NCI-H1694 treated with DMSO at 0.1 percent for 48 hours (cell line): ENCODE data around the gene PLSCR1.
"Not testable (repeated sequence)": the region's sequence is repeated elsewhere in the genome, so short reads cannot be mapped to it uniquely, and the experiment has no call there.

Source experiments
- DNase-seq: peaks from one replicate; lab custom pipeline; 2025; lab: John Stamatoyannopoulos, UW

The PLSCR1 gene

DNA sequence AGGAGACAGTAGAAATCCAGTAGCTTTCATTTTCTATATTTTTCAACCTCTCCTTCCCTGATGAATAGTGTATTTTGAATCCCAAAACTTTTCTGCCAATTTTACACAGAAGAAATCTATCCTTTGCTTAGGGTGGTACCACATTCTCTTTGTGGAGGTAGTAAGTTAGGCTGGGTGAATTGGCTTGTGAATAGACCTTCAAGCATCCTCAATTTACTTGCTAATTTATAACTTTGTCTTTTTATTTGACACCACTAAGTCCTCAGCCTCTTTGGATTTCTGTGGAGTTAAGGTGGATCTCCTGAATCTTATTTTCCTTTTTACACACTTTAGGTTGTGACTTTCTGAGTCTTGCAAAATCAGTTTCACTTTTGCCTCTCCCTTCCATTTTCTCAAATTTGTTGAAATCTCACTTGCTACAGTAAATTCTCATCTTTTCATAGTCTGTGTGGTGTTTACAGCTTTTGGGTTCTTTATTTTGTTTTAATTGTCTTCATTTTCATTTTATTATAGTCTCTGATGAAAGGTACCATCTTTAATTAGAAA is 5.7 kb upstream of the PLSCR1 start:
- no peak for DNase-seq

DNA sequence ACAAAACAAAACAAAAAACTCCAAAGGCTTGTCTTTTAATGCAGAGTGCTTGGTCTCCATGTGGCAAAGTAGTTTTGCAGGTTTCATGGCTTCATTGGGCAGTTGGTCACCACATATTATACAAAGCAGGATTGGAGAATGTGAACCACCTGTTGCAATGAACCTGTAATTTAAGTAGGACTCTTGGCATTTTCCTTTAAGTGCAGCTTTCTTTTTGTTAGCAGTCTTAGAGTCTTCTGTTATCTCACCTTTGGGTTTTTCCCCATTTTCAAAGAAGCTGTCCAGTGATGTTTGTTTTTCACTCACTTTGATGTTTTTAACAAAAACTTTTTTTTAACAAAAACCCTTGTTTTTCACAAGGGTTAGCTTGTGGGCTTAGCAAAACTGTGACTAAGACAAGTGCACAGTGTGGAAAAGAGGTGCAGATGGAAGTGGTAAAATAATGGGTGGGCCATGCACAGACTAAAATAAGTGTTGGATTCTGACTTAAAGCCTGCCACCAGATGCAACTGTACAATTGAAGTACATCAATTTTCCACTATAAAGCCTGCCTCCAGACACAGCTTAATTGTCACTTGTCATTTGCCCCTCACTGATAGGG is 2.9 kb upstream of the PLSCR1 start:
- DNase-seq = no peak

DNA sequence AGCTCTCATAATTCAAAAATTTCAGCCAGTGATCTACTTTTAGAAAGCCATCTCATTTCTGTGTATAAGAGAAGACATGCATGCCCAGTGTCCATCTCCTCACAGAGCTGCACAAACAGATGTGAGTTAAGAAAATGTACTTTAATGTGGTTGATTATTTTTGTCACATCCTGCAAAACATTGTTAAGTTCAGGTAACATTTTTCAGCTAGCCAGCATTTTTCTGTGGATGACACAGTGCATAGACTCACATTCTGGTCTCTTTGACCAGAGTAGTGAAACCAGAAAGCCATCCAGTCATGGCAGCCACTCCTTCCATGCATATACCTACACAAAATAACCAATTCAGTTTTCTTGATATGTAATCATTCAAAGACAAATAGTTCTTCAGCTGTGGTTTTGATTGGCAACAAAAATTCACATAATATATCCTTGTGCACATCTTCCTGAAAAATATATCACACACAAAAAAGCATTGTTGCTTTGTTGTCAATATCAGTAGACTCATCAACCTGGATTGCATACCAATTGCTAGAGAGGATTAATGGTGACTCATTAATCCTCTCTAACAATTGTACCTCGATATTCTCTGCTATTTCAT is 2.1 kb upstream of the PLSCR1 start:
- no peak for DNase-seq

DNA sequence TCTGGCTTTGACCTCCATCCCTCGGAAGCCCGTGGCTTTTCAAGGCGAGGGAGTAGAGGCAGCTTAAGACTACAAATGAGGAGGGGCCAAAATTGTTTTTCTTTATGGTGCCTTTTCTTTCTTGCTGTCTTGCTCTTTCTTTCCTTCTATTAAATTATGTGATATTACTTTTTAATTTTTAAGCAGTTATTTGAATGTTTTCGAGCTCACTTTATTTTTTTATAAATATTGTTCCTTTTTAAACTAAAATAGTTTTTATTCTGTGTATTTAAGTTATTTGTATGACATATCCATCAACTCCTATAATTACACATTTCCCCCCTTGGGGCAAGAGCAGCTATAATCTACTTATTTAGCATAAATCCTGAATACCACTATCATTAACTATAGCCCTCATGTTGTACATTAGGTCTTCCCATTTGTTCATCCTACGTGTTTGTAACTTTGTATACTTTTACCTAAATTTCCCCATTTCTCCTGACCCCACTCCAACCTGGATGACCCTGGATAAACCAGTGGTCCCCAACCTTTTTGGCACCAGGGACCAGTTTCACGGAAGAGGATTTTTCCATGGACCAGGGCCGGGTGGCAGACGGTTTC is 622 bp upstream of the PLSCR1 start:
- DNase-seq = no peak

DNA sequence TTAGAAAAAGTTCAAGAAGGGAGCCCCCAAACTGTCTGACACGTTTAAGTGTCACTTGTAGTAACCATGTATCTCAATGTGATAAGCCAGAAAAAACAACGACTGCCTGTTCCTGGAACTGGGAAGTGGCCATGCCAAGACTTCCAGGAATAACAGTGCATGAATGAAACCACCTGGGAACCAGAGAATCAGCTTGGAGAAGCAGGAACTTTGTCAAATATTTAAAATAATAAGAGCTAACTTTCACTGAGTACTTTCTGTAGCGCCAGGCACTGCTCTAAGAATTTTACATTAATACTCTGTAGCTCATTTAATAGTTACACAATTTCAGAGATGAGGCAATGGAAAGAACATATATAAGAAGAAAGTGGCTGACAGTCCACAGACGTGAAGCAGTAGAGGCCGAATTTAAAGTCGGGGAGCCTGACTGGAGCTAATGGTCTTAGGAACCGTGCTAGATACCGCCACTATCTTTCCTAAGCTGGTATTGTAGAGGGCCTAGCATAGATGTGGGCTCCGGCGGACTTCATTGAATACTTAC is 876 bp downstream of the PLSCR1 start:
- no peak for DNase-seq

DNA sequence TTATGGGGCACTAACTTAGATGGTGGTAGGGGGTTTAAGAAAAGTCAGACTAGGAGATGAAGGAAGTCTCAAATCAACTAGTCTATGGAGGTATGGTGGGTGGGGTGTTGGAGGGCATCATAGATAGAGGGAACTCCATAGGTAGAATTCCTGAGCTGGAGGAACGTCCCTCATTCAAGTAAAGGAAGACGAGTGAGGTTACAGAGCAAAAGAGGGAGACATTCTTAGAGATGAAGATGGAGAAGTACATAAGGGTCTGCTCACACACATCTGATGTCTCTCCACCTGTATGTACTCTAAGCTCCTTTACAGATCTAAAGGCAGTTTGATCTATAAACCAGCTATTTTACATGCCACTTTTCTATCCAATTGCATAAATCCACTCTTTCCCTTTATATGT is 1.4 kb downstream of the PLSCR1 start:
- no peak for DNase-seq

DNA sequence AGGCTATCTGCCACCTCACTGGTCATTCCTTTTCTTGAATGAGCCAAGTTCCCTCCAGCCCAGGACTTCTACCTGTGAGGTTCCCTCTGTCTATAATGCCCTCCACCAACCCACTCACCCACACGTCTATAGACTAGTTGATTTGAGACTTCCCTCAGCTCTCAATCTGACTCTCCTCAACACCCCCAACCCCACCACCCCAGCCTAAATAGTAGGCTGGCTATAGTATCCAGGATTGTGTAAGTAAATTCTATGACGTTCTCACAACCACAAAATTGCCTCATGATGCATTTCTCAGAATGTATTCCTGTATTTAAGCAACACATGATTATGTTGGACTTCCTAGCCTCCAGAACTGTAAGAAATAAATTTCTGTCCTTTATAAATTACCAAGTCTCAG is 2.2 kb downstream of the PLSCR1 start:
- no peak for DNase-seq

DNA sequence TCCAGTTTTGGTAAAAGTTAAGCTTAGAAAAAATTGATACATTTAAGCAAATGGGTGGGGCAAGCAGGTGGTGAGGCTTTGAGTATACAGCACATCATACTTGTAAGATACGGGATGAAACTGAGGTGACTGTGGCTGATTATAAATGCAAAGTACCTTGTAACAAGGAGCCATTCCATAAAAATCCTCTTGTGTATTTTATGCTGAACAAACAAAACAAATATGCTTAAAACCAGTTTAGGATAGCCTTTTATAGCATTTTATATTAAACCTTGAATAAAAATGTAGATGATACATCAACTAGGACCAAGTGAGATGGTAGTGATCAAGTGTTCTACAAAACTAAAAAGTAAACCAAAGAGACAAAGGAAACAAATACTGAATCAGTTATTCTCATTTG is 3.4 kb downstream of the PLSCR1 start:
- no peak for DNase-seq

DNA sequence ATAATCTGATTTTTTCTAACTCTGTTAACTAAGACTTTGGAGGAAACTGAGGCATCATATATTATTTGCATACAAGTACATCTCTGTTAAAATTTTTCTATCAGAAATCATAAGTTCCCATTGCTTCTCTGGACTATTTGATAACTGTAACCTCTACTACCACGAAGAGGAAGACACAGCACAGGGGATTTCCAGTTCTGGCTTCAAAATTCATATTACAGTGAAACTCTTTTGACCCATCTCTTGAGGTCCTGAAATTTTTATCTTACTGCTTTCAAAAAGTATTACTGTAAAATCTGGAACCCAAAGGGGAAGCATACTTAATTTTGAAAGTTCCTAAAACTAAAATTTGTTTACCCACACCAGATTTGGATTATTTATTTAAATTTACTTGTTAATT is 4.2 kb downstream of the PLSCR1 start:
- no peak for DNase-seq

DNA sequence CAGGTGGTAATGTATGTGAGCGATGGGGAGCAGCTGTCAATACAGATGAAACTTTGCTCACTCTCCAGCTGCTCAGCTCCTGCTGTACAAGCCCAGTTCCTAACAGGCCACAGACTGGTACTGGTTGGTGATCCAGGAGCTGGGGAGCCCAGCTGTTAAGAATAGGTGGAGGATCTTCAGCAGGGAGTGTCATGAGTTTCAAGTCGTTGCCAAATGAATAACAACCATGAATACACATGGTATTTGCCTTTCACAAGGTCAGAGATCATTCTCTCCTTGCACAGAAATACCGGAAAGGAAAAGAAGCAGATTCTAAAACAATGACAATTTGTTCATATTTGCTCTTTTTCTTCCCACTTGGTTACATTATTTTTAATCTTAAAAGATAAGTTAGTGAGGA is 5.1 kb downstream of the PLSCR1 start:
- no peak for DNase-seq

DNA sequence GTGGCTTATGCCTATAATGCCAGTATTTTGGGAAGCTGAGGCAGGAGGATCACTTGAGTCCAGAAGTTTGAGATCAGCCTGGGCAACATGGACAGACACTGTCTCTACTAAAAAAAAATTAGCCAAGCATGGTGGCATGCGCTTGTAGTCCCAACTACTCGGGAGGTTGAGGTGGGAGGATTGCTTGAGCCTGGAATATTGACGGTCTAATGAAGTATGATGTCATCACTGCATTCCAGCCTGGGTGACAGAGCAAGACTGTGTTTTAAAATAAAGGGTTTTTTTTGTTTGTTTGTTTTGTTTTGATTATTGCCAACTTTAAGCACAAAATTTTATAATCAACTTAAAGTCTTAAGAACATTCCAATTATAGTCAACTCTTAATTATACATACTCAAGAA is 6.8 kb downstream of the PLSCR1 start:
- DNase-seq = no peak

DNA sequence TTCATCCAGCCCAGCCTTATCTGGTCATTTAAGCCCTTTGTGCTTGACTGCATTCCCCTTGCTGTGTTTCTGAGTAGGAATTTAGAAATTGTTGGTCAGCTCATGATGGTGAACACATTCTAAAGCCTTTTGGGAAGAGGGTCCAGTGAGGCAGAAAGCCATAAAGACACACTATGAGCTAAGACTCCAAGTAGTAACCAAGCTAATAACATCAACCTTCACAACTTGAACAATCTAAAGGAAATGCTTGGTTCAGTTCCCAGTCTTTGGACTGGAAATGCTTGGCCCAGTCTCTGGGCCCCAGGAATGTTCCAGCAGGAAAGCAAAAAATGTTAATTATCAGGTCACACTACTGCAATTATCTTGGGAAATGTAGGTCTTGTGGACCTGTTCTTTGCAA is 7.7 kb downstream of the PLSCR1 start:
- no peak for DNase-seq

DNA sequence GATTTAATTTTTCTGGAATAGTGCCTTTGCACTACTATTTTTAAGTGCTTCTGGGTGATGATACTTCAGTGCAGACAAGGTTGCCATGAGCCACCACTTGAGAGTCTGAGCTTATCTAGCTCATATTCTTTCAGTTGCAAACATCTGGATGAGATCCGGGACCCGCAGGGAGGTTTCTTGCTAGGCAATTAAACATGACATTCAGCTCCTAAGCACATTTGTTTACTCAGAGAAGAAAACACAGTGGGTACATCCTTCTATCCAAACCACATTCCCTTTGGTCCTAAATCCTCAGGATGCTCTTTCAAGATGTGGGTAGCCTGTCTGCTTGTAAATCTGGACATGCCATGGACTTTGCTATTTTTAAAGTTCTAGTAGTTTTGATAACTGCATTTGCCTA is 12.0 kb downstream of the PLSCR1 start:
- no peak for DNase-seq

DNA sequence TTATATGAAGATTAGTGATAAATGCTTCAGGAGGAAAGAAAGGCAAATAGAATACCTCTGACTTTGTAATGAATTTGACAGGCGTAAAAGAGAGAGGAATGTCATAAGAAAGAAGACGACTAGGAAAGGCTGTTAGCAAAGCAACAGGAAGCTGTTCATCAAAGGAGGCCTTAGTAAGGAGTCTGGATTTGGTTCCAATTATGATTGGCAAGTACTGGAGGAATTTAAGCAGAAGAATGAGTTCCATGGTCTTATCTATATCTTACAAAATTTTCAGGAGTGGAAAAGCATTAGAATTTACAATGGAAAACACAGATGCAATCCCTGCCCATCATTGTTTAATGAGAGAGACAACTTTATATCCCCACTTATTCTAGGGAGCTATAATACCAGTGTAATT is 13.8 kb downstream of the PLSCR1 start:
- no peak for DNase-seq

DNA sequence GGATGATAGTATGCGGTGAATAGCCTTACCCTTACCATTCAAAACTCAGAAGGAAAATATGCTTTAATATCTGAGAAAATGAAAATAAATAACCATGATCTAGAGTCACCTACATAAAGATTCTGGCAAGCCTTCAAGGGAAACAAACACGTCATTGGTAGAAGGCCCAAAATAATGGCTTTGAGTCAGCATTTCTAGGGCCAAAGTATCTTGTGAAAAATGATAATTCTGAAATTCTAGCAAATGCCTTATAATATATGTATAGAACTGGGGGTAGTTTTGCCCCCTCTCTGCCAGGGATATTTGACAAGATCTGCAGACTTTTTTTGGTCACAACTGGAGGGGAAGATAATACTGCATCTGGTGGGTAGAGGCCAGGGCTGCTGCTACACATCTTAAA is 15.4 kb downstream of the PLSCR1 start:
- no peak for DNase-seq

DNA sequence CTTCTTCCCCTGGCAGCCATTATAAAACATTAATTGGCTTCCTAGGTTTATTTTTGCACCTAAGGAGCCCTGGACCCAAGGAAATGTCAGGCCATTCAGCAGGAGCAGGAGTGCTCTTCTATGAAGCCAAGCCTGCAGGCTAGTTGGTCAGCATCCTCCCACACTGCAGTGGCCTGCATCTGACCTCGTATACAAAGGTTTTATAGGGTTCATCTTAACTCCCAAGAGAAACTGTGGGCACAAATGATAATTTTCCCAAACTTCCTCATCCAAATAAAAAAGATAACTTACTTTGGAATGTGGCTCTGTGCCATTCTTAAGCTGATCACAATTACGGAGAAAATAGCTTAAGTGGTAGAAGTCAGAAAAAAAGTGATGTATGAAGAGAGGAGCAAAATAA is 19.4 kb downstream of the PLSCR1 start:
- no peak for DNase-seq

DNA sequence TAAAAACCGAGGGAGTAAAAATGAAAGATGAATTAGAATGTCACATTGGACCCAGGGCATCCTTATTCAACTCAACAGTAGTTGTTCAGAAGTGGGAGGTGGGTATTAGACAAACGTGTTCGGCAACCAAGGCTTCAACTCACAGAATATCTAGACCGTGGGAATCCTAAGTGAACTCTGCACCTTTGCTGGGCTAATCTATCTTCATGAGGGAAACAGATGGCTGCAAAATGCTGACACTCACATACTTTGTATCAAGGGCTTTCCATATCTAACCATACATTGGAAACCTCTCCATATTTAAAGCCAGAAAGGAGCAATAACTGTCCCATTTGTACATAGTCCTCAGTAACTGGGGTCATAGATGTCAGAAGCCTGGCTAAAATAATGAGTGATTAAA is 20.9 kb downstream of the PLSCR1 start:
- DNase-seq = no peak

DNA sequence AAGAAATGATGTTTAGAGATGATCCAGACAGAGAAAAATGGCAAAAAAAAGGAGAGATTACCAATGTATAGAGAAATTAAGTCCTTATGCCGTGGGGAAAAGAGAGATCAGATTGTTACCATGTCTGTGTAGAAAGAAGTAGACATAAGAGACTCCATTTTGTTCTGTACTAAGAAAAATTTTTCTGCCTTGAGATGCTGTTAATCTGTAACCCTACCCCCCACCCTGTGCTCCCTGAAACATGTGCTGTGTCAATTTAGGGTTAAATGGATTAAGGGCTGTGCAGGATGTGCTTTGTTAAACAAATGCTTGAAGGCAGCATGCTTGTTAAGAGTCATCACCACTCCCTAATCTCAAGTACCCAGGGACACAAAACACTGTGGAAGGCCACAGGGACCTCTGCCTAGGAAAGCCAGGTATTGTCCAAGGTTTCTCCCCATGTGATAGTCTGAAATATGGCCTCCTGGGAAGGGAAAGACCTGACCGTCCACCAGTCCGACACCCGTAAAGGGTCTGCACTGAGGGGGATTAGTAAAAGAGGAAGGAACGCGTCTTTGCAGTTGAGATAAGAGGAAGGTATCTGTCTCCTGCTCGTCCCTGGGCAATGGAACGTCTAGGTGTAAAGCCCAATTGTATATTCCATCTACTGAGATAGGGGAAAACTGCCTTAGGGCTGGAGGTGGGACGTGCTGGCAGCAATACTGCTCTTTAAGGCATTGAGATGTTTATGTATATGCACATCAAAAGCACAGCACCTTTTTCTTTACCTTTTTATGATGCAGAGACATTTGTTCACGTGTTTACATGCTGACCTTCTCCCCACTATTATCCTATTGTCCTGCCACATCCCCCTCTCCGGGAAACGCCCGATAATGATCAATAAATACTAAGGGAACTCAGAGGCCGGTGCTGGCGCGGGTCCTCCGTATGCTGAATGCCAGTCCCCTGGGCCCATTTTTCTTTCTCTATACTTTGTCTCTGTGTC is 21.9 kb downstream of the PLSCR1 start:
- DNase-seq = not testable (repeated sequence)

DNA sequence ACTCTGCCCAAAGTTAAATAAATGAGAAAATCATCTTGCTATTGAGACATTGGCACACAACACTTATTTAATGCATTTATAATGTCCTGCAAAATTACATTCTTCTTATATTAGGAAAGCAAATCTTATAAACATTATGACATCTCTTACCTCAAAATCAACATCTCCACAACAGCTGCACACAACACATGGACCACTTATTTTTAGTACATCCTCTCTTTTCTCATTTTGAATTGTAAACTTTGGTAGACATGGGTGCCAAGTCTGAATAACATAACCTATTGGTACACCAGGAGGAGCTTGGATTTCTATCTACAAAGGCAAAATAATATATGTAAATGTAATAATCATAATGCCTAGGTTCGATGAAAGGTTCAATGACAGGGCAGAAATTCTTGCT is 23.0 kb downstream of the PLSCR1 start:
- no peak for DNase-seq

DNA sequence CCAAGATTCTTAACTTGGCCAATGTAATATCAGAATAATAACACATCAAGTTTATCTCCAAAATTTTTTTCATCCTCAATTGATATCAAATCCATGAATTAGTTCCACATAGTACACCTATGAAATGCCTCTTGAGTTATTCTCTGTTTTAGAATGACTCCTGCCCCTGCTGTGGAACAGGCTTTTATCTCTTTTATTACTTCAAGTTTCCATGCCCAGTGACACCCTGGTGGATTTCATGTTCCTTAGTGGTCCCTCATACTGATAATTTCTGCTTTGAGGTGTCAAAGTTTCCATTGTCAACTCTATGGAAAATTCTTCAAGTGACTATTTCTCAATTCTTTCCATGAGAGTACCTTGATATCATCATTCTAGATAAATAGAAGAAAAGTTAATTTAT is 24.6 kb downstream of the PLSCR1 start:
- no peak for DNase-seq

DNA sequence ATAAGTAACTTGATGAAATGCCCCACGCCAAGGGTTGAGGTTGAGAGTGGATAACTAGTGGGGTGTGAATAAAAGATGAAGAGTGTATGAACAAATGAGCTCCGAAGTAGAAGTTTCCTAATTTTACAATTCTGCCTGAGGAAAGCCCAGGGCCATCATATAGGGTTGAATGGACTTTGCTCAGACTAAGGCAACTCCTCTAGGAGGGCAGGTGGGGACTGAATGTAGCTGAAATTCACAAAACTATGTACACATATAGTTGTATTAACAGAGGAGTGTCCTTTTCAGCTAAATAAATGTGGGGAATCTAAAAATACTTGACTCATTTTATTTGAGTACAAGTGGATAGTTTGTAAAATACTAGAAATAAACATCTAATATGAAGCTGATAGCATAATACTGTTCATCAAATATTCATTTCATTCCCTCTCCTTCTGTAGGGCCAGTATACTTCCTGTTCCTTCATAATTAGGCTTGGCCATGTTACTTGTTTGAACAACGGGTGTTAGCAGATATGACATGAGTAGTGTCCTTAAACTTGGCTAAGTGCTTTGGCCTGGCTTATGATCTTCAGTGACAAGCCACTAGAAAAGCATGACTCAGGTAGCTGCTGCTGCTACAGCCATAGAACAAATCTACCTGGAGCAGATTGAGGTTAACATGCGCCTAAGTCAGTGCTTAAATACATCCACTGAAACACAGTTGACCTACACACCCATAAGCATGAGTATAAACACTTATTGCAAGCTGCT is 26.5 kb downstream of the PLSCR1 start:
- DNase-seq = no peak
